ENCODE data around the gene PRCD.
"Not testable (repeated sequence)": the region's sequence is repeated elsewhere in the genome, so short reads cannot be mapped to it uniquely, and the experiment has no call there.

Gene PRCD

GRCh38 chr17:76506408-76507345 lies 33.2 kb upstream of the PRCD start:
- peak; percentile 67 for DNase-seq

- DNase-seq, result not testable (repeated sequence)
Observed at GRCh38 chr17:76508472-76509063, 31.3 kb upstream of the PRCD start.

GRCh38 chr17:76510831-76511244 lies 29.0 kb upstream of the PRCD start:
- no peak for DNase-seq

- no peak for DNase-seq
Observed at GRCh38 chr17:76511668-76512365, 28.0 kb upstream of the PRCD start.

- no peak for DNase-seq
Observed at GRCh38 chr17:76512366-76513305, 27.2 kb upstream of the PRCD start.

- DNase-seq, result no peak
Observed at GRCh38 chr17:76513306-76513692, 26.5 kb upstream of the PRCD start.

- not testable (repeated sequence) for DNase-seq
Observed at GRCh38 chr17:76514355-76514754, 25.5 kb upstream of the PRCD start.

- no peak for DNase-seq
Observed at GRCh38 chr17:76515274-76515949, 24.4 kb upstream of the PRCD start.

- no peak for DNase-seq
Observed at GRCh38 chr17:76517638-76518038, 22.2 kb upstream of the PRCD start.

GRCh38 chr17:76519048-76519966 lies 20.5 kb upstream of the PRCD start:
- DNase-seq, result no peak

- no peak for DNase-seq
Observed at GRCh38 chr17:76521262-76521661, 18.6 kb upstream of the PRCD start.

- not testable (repeated sequence) for DNase-seq
Observed at GRCh38 chr17:76521683-76522082, 18.2 kb upstream of the PRCD start.

- peak; percentile 14 for DNase-seq
Observed at GRCh38 chr17:76523084-76524037, 16.5 kb upstream of the PRCD start.

- DNase-seq, result no peak
Observed at GRCh38 chr17:76524598-76525512, 15.0 kb upstream of the PRCD start.

GRCh38 chr17:76525513-76525833 lies 14.4 kb upstream of the PRCD start:
- not testable (repeated sequence) for DNase-seq

- not testable (repeated sequence) for DNase-seq
Observed at GRCh38 chr17:76527016-76527415, 12.8 kb upstream of the PRCD start.

- no peak for DNase-seq
Observed at GRCh38 chr17:76527430-76528111, 12.3 kb upstream of the PRCD start.

- DNase-seq, result no peak
Observed at GRCh38 chr17:76528156-76528527, 11.7 kb upstream of the PRCD start.

Data from NCI-H2227 treated with DMSO at 0.1 percent for 48 hours (cell line).